AG09319 (cell line): ENCODE measurements around the gene SLC7A1.

Experiments
- DNase-seq: peaks from one replicate; pipeline ENCODE4 v3.0.0-alpha.2; 2010; ENCODE audit warnings: low read depth; ENCODE audit errors: extremely low read depth
- CTCF ChIP-seq: IDR thresholded peaks from 2 replicates; pipeline ENCODE4 v1.5.1; 2011; ENCODE audit warnings: low read depth, mild to moderate bottlenecking, inconsistent platforms, low read length, moderate library complexity

SLC7A1 gene

DNA sequence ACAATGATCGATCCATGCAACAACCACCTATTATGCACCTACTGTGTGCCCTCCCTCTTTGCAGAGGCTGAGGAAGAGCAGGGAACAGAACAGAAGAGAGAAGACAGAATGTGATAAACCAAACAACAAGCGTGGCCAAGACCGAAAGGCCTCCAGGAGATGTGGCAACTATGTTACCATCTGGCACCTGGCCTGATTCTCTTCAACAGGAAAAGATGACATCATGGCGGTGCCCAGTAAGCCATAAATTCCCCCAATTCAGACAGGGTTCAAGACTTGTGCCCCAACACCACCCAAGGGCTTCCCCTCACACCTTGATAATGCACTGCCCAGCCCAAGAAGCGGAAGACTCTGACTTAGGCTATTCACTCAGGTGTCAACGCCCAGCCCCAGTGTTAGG lies 44.3 kb downstream of the SLC7A1 start:
- no peak for TF ChIP-seq CTCF
- DNase-seq = no peak

GRCh38 chr13:29550430-29550988 lies 45.0 kb downstream of the SLC7A1 start:
- no peak for DNase-seq
- TF ChIP-seq CTCF = no peak

GRCh38 chr13:29548722-29549121 lies 46.8 kb downstream of the SLC7A1 start:
- no peak for DNase-seq
- no peak for TF ChIP-seq CTCF

DNA sequence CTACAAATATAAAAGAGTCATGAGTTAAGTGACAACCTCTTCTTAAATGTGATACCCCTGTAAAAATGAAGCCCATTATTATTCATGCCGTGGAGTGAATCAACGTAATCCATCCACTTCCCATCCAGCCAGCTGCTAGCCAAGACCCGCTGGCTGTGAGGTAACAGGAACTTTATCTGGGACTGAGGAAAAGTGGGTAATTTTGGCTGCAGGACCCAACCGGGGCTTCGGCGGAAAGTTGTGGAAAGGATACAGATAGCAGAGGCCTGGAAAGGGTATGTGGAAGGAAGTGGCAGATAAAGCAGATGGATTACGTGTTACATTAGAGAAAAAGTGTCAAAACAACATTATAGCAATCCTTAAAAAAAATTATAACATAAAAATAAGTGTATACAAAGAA lies 48.3 kb downstream of the SLC7A1 start:
- DNase-seq = no peak
- no peak for TF ChIP-seq CTCF

DNA sequence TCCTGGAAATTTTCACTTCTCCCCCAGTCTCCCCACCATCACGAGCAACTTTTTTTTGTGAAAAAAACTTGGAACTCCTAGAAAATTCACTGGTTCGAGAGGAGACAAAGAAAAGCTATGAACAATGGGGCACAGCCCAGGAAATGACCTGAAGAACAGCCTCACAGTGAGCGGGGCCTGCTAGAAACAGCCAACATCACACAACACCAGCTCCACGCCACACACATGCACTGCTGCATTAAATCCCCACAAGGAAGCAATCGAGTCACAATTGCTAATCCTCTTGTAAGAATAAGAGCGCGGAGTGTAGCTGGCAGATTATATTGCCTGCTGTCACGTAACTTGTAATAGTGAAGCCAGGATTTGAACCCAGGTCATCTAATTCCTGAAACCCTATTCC lies 48.8 kb downstream of the SLC7A1 start:
- no peak for TF ChIP-seq CTCF
- DNase-seq = no peak

GRCh38 chr13:29545988-29546387 lies 49.5 kb downstream of the SLC7A1 start:
- DNase-seq = no peak

More at GRCh38 chr13:29545988-29546387, 49.5 kb downstream of the SLC7A1 start:
- TF ChIP-seq CTCF = no peak
